Activated naive CD4-positive, alpha-beta T cell treated with anti-CD3 and anti-CD28 coated beads, Interleukin-2, amount 50 U/mL, for 72 hours (primary cell): ENCODE data around the gene PKP4. TPM values are rescaled to one million over a fixed set of nuclear protein-coding genes. Genes with fewer than 3 reads are reported as not detected.
A peak's percentile ranks its signal among the peaks of the same experiment; 100 is the strongest.
"Not testable (repeated sequence)": the region's sequence is repeated elsewhere in the genome, so short reads cannot be mapped to it uniquely, and the experiment has no call there.

ENCODE experiments used
- ATAC-seq, 2 donors: fragments of 150-1000 bp; cut with Tn5 transposase; 2 replicates each; pipeline ENCODE4 v1.10.0; 2021; ENCODE audit warnings: mild to moderate bottlenecking in 2 of 2, moderate library complexity in 2 of 2
- DNase-seq, 2 donors: peaks; one replicate each; pipeline ENCODE4 v3.0.0; 2021 to 2022; ENCODE audit warnings: low spot score in 2 of 2
- H3K27ac Mint-ChIP-seq, 2 donors: one replicate each; pipeline ENCODE4 v1.8.0; 2022; ENCODE audit warnings: mild to moderate bottlenecking in 2 of 2, mixed read lengths in 2 of 2
- H3K36me3 Mint-ChIP-seq, 2 donors: one replicate each; pipeline ENCODE4 v1.8.0; 2022; ENCODE audit warnings: mixed read lengths in 2 of 2
- H3K9me3 Mint-ChIP-seq, 2 donors: one replicate each; pipeline ENCODE4 v1.8.0; 2022; ENCODE audit warnings: mixed read lengths in 2 of 2
- total RNA-seq, 2 donors: library from RNA; stranded (reverse); gene quantifications; one replicate each; pipeline ENCODE4 v1.2.3, GENCODE V29; 2022

The PKP4 gene
- 10 to 100 TPM; 36.3 to 44.8 TPM for total RNA-seq

GRCh38 chr2:158456309-158457066, at the start of gene PKP4, which contains the start of gene CCDC148:
TSS of gene PKP4 (plus strand) at chr2:158456952. CDS start at chr2:158533185, 76,233 bp downstream.
TSS of gene CCDC148 (minus strand) at chr2:158456753. CDS start at chr2:158456439, 314 bp downstream.
- Mint-ChIP-seq H3K9me3 (no peaks in the 10 kb centered on the region), H3K27ac (peak within 1 kb of the TSS; percentile 84 to 94), H3K36me3 (peaks cover 6% of the 10 kb centered on the region in 2 donors)
- ATAC-seq (peak; percentile 93 to 95), DNase-seq (peak; percentile 84 to 93)

GRCh38 chr2:158407031-158407430, 49.7 kb upstream of the PKP4 start:
- no peak overlapping the region for H3K27ac Mint-ChIP-seq
- DNase-seq, result no peak
- no peak for ATAC-seq
- H3K36me3 Mint-ChIP-seq, result peaks cover 0 to 11% of the 10 kb centered on the region in 2 donors
- peaks cover 9 to 19% of the 10 kb centered on the region in 2 donors for H3K9me3 Mint-ChIP-seq

- Mint-ChIP-seq H3K27ac (no peak overlapping the region), H3K36me3 (peaks cover 0 to 18% of the 10 kb centered on the region in 2 donors), H3K9me3 (peaks cover 9 to 20% of the 10 kb centered on the region in 2 donors)
- no peak for ATAC-seq
- no peak for DNase-seq
Observed at GRCh38 chr2:158410132-158410531, 46.6 kb upstream of the PKP4 start.

- no peak for DNase-seq
- Mint-ChIP-seq H3K27ac (no peak overlapping the region), H3K9me3 (peaks cover 15 to 32% of the 10 kb centered on the region in 2 donors), H3K36me3 (peaks cover 0 to 34% of the 10 kb centered on the region in 2 donors)
- no peak for ATAC-seq
Observed at GRCh38 chr2:158411748-158412147, 45.0 kb upstream of the PKP4 start.

GRCh38 chr2:158412206-158412605, 44.5 kb upstream of the PKP4 start:
- no peak for ATAC-seq
- H3K36me3 Mint-ChIP-seq, result peaks cover 0 to 35% of the 10 kb centered on the region in 2 donors
- H3K27ac Mint-ChIP-seq, result no peak overlapping the region
- H3K9me3 Mint-ChIP-seq, result peaks cover 16 to 33% of the 10 kb centered on the region in 2 donors
- DNase-seq, result no peak

GRCh38 chr2:158413581-158413980, 43.2 kb upstream of the PKP4 start:
- ATAC-seq, result no peak

GRCh38 chr2:158414538-158414937, 42.2 kb upstream of the PKP4 start:
- ATAC-seq (no peak), DNase-seq (no peak)
- Mint-ChIP-seq H3K27ac (no peak overlapping the region), H3K9me3 (peaks cover 16 to 28% of the 10 kb centered on the region in 2 donors), H3K36me3 (peaks cover 0 to 35% of the 10 kb centered on the region in 2 donors)

More at GRCh38 chr2:158413581-158413980, 43.2 kb upstream of the PKP4 start:
- Mint-ChIP-seq H3K36me3 (peaks cover 0 to 35% of the 10 kb centered on the region in 2 donors), H3K27ac (no peak overlapping the region), H3K9me3 (peaks cover 16 to 33% of the 10 kb centered on the region in 2 donors)
- DNase-seq, result no peak

- H3K36me3 Mint-ChIP-seq, result peaks cover 0 to 20% of the 10 kb centered on the region in 2 donors
- DNase-seq (no peak), ATAC-seq (no peak)
- H3K9me3 Mint-ChIP-seq, result peaks cover 12 to 13% of the 10 kb centered on the region in 2 donors
- no peak overlapping the region for H3K27ac Mint-ChIP-seq
Observed at GRCh38 chr2:158432117-158432516, 24.6 kb upstream of the PKP4 start.

- H3K9me3 Mint-ChIP-seq, ATAC-seq, H3K27ac Mint-ChIP-seq, DNase-seq: not testable (repeated sequence)
- H3K36me3 Mint-ChIP-seq, result peaks cover 0 to 15% of the 10 kb centered on the region in 2 donors
Observed at GRCh38 chr2:158433716-158434115, 23.0 kb upstream of the PKP4 start.

GRCh38 chr2:158439062-158439461, 17.7 kb upstream of the PKP4 start:
- not testable (repeated sequence) for DNase-seq, H3K36me3 Mint-ChIP-seq, ATAC-seq, H3K27ac Mint-ChIP-seq, H3K9me3 Mint-ChIP-seq

GRCh38 chr2:158443606-158444005, 13.1 kb upstream of the PKP4 start:
- H3K36me3 Mint-ChIP-seq, result no peaks in the 10 kb centered on the region
- DNase-seq, result no peak
- no peaks in the 10 kb centered on the region for H3K9me3 Mint-ChIP-seq
- H3K27ac Mint-ChIP-seq, result no peak overlapping the region
- ATAC-seq, result no peak

GRCh38 chr2:158457092-158457825, 507 bp downstream of the PKP4 start:
- ATAC-seq (peak; percentile 44 to 47), DNase-seq (peak; percentile 59 to 71)
- Mint-ChIP-seq H3K9me3 (no peaks in the 10 kb centered on the region), H3K36me3 (peaks cover 6% of the 10 kb centered on the region in 2 donors), H3K27ac (peak overlapping the region; percentile 84 to 94)

- Mint-ChIP-seq H3K36me3 (peaks cover 6% of the 10 kb centered on the region in 2 donors), H3K27ac (peak overlapping the region; percentile 84 to 94), H3K9me3 (no peaks in the 10 kb centered on the region)
- ATAC-seq (peak; percentile 44 to 46), DNase-seq (peak; percentile 66 to 68)
Observed at GRCh38 chr2:158457826-158458616, 1.3 kb downstream of the PKP4 start.

- no peak for DNase-seq
- no peak for ATAC-seq
- Mint-ChIP-seq H3K9me3 (no peaks in the 10 kb centered on the region), H3K36me3 (peaks cover 6% of the 10 kb centered on the region in 2 donors), H3K27ac (peak overlapping the region in 1 of 2 donors; percentile 84)
Observed at GRCh38 chr2:158458617-158458920, 1.8 kb downstream of the PKP4 start.

GRCh38 chr2:158459161-158460003, 2.6 kb downstream of the PKP4 start:
- DNase-seq (no peak), ATAC-seq (no peak)
- Mint-ChIP-seq H3K36me3 (peaks cover 6% of the 10 kb centered on the region in 2 donors), H3K27ac (no peak overlapping the region), H3K9me3 (no peaks in the 10 kb centered on the region)
